Measurements from ENCODE around the gene IKZF2.

Gene IKZF2

GRCh38 chr2:213145715-213146242 lies 5.6 kb downstream of the IKZF2 start:
- H3K4me3 Mint-ChIP-seq = peak overlapping the region; percentile 62
- DNase-seq (no peak), ATAC-seq (peak; percentile 48)
- peak overlapping the region; percentile 20 for H3K27ac Mint-ChIP-seq
- H3K9me3 Mint-ChIP-seq = no peaks in the 10 kb centered on the region
- H3K27me3 Mint-ChIP-seq = peaks cover 19% of the 10 kb centered on the region
- H3K36me3 Mint-ChIP-seq (ENCODE audit: low read depth) = peaks cover 2% of the 10 kb centered on the region
- H3K4me1 Mint-ChIP-seq = peaks cover 34% of the 10 kb centered on the region

- H3K36me3 Mint-ChIP-seq (ENCODE audit: low read depth) = peaks cover 7% of the 10 kb centered on the region
- H3K9me3 Mint-ChIP-seq = no peaks in the 10 kb centered on the region
Observed at GRCh38 chr2:213137064-213137463, 14.3 kb downstream of the IKZF2 start.

DNA sequence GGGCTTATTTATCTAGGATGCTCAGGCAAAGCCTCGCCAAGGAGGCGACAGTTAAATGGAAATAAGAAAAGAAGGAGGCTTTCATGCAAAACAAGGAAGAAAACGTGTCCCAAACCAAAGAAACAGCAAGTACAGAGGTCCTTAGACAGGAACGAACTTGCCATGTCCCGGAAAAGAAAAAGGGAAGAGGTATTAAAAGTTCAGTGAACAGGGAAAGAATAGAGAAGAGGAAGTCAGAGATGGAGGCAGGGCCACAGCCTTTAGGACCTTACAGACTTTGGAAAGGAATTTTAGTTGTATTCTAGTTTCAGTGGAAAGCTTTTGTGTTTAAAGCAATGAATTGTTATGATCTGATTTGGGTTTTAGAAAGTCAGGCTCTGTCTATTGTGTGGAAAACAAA lies 22.1 kb downstream of the IKZF2 start:
- ATAC-seq = no peak
- DNase-seq = no peak
- no peaks in the 10 kb centered on the region for H3K27me3 Mint-ChIP-seq
- H3K36me3 Mint-ChIP-seq (ENCODE audit: low read depth) = peaks cover 7% of the 10 kb centered on the region
- H3K27ac Mint-ChIP-seq = peak overlapping the region; percentile 29
- H3K9me3 Mint-ChIP-seq = no peaks in the 10 kb centered on the region
- H3K4me1 Mint-ChIP-seq = peaks cover 56% of the 10 kb centered on the region
- H3K4me3 Mint-ChIP-seq = no peak overlapping the region

More at GRCh38 chr2:213137064-213137463, 14.3 kb downstream of the IKZF2 start:
- Mint-ChIP-seq H3K27me3 (peaks cover 3% of the 10 kb centered on the region), H3K4me1 (peaks cover 15% of the 10 kb centered on the region), H3K27ac (no peak overlapping the region), H3K4me3 (no peak overlapping the region)
- ATAC-seq (no peak), DNase-seq (no peak)

GRCh38 chr2:213125646-213126347 lies 25.6 kb downstream of the IKZF2 start:
- no peaks in the 10 kb centered on the region for H3K9me3 Mint-ChIP-seq
- no peak overlapping the region for H3K4me3 Mint-ChIP-seq
- H3K36me3 Mint-ChIP-seq (ENCODE audit: low read depth) = peaks cover 2% of the 10 kb centered on the region
- H3K27me3 Mint-ChIP-seq = peaks cover 1% of the 10 kb centered on the region
- ATAC-seq (peak; percentile 69), DNase-seq (no peak)
- peak overlapping the region; percentile 55 for H3K27ac Mint-ChIP-seq
- H3K4me1 Mint-ChIP-seq = peaks cover 72% of the 10 kb centered on the region

GRCh38 chr2:213122725-213123124 lies 28.7 kb downstream of the IKZF2 start:
- Mint-ChIP-seq H3K36me3 (ENCODE audit: low read depth) (peaks cover 1% of the 10 kb centered on the region), H3K27me3 (peaks cover 1% of the 10 kb centered on the region), H3K4me1 (peaks cover 84% of the 10 kb centered on the region), H3K9me3 (no peaks in the 10 kb centered on the region), H3K4me3 (no peak overlapping the region), H3K27ac (peak overlapping the region; percentile 33)
- ATAC-seq = no peak
- no peak for DNase-seq

GRCh38 chr2:213121690-213122089 lies 29.7 kb downstream of the IKZF2 start:
- no peak for ATAC-seq
- Mint-ChIP-seq H3K9me3 (no peaks in the 10 kb centered on the region), H3K27me3 (peaks cover 1% of the 10 kb centered on the region), H3K27ac (no peak overlapping the region), H3K36me3 (ENCODE audit: low read depth) (peaks cover 1% of the 10 kb centered on the region), H3K4me1 (peaks cover 84% of the 10 kb centered on the region), H3K4me3 (peak overlapping the region; percentile 5)
- no peak for DNase-seq

DNA sequence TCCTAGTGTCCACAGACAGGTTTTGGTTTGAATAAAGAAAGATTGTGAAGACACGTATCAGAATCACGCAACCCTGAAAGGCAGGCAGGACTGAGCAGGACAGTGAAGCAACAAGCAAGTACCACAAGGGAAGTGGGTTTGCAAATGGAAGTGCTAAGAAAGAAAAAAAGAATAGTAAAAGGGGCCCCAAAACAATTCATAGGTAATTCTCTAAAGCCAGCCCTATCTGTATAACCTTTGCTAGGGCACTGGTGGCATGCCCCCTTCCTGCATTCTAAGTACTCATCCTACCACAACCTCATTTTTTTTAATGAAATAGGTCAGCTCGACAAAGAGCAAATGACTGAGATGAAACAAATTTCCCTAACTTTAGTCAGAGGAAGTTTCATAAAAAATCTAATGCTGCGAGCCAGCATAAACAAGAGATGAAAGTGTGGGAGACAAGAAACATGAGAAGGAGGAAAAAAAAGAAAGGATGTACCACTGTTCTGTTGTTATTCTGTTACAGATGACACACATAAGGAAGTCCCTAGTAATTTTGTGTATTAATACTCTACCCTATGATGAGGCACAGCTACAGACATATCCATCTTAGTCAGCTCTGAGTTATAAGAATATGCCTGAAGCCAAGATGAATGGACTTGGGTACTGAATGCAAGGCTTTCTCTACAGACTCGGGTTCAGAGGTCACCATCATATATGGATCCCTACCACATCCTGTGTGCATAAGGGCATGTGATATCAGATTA lies 32.2 kb downstream of the IKZF2 start:
- DNase-seq = peak; percentile 15

GRCh38 chr2:213108308-213108707 lies 43.1 kb downstream of the IKZF2 start:
- Mint-ChIP-seq H3K27ac (peak overlapping the region; percentile 64), H3K9me3 (no peaks in the 10 kb centered on the region)

More for the DNA sequence above, 32.2 kb downstream of the IKZF2 start:
- ATAC-seq = peak; percentile 88
- H3K27me3 Mint-ChIP-seq = peaks cover 1% of the 10 kb centered on the region
- H3K36me3 Mint-ChIP-seq (ENCODE audit: low read depth) = peaks cover 1% of the 10 kb centered on the region
- peak overlapping the region; percentile 90 for H3K27ac Mint-ChIP-seq
- H3K9me3 Mint-ChIP-seq = no peaks in the 10 kb centered on the region
- peaks cover 85% of the 10 kb centered on the region for H3K4me1 Mint-ChIP-seq
- H3K4me3 Mint-ChIP-seq = peak overlapping the region; percentile 57

GRCh38 chr2:213107728-213108127 lies 43.7 kb downstream of the IKZF2 start:
- peak overlapping the region; percentile 55 for H3K4me3 Mint-ChIP-seq
- no peak for DNase-seq
- peaks cover 40% of the 10 kb centered on the region for H3K4me1 Mint-ChIP-seq
- H3K36me3 Mint-ChIP-seq (ENCODE audit: low read depth) = no peaks in the 10 kb centered on the region
- H3K27me3 Mint-ChIP-seq = no peaks in the 10 kb centered on the region
- H3K9me3 Mint-ChIP-seq = no peaks in the 10 kb centered on the region
- H3K27ac Mint-ChIP-seq = peak overlapping the region; percentile 66
- ATAC-seq = no peak

More at GRCh38 chr2:213108308-213108707, 43.1 kb downstream of the IKZF2 start:
- Mint-ChIP-seq H3K4me3 (no peak overlapping the region), H3K4me1 (peaks cover 39% of the 10 kb centered on the region), H3K27me3 (no peaks in the 10 kb centered on the region), H3K36me3 (ENCODE audit: low read depth) (no peaks in the 10 kb centered on the region)
- ATAC-seq = no peak
- no peak for DNase-seq

DNA sequence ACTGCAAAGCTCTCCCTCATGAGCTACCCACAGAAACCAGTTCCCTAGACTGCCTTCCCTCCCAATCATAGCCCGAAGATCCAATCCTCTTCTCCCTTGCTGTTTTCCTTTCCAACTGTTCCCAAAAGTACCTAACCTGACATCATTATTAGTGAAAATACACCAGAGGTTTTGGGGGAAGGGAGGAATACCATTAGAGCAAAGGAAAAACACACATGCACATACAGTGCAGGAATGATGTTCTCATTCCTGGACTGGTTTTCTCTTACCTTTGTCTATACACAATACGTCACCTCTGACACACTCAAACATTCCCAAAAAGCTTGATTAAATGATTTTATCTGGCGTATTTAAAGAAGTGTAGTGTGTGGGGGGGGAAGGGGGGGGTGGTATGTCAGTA lies 46.2 kb downstream of the IKZF2 start:
- no peak for DNase-seq
- peak overlapping the region; percentile 29 for H3K27ac Mint-ChIP-seq
- peaks cover 53% of the 10 kb centered on the region for H3K4me1 Mint-ChIP-seq
- H3K36me3 Mint-ChIP-seq (ENCODE audit: low read depth) = no peaks in the 10 kb centered on the region
- no peak for ATAC-seq
- H3K27me3 Mint-ChIP-seq = no peaks in the 10 kb centered on the region
- H3K9me3 Mint-ChIP-seq = no peaks in the 10 kb centered on the region
- H3K4me3 Mint-ChIP-seq = peak overlapping the region; percentile 73

- Mint-ChIP-seq H3K27me3 (no peaks in the 10 kb centered on the region), H3K4me3 (peak overlapping the region; percentile 73), H3K36me3 (ENCODE audit: low read depth) (no peaks in the 10 kb centered on the region), H3K4me1 (peaks cover 56% of the 10 kb centered on the region), H3K9me3 (no peaks in the 10 kb centered on the region), H3K27ac (peak overlapping the region; percentile 29)
- no peak for ATAC-seq
- no peak for DNase-seq
Observed at GRCh38 chr2:213104903-213105202, 46.6 kb downstream of the IKZF2 start.

GRCh38 chr2:213104092-213104902 lies 47.1 kb downstream of the IKZF2 start:
- Mint-ChIP-seq H3K4me3 (peak overlapping the region; percentile 73), H3K4me1 (peaks cover 60% of the 10 kb centered on the region), H3K27me3 (no peaks in the 10 kb centered on the region), H3K36me3 (ENCODE audit: low read depth) (no peaks in the 10 kb centered on the region), H3K9me3 (no peaks in the 10 kb centered on the region), H3K27ac (peak overlapping the region; percentile 29)
- DNase-seq (no peak), ATAC-seq (no peak)

GRCh38 chr2:213101692-213102460 lies 49.5 kb downstream of the IKZF2 start:
- no peaks in the 10 kb centered on the region for H3K27me3 Mint-ChIP-seq
- peak; percentile 66 for ATAC-seq
- H3K9me3 Mint-ChIP-seq = no peaks in the 10 kb centered on the region
- peaks cover 58% of the 10 kb centered on the region for H3K4me1 Mint-ChIP-seq
- peak overlapping the region; percentile 64 for H3K27ac Mint-ChIP-seq
- peak overlapping the region; percentile 37 for H3K4me3 Mint-ChIP-seq
- DNase-seq = no peak
- no peaks in the 10 kb centered on the region for H3K36me3 Mint-ChIP-seq (ENCODE audit: low read depth)

DNA sequence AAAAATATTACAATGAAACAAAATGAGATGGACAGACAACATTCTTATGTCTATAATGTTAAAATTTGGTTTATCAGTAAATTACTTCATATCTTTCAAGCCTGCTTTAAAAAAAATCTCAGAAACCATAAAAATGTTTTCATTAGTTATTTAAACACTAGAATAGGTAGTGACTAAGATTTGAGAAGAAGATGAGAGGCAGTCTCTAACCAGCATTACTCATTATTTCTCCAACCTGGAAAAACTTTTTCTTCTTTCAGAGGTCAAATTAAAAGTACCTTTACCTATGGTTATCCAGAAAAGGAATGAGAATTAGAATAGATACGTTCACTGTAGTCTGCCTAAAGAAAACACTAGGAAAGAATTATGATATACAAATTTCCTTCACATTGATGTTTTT lies 50.3 kb downstream of the IKZF2 start:
- H3K4me3 Mint-ChIP-seq = no peak overlapping the region

More for the DNA sequence above, 50.3 kb downstream of the IKZF2 start:
- DNase-seq (no peak), ATAC-seq (peak; percentile 34)
- Mint-ChIP-seq H3K4me1 (peaks cover 58% of the 10 kb centered on the region), H3K36me3 (ENCODE audit: low read depth) (no peaks in the 10 kb centered on the region), H3K27ac (peak overlapping the region; percentile 80), H3K9me3 (no peaks in the 10 kb centered on the region), H3K27me3 (no peaks in the 10 kb centered on the region)

Data from activated naive CD8-positive, alpha-beta T cell treated with anti-CD3 and anti-CD28 coated beads, Interleukin-2, amount 50 U/mL, for 24 hours (primary cell).